Measurements from ENCODE around the gene MPV17. TPM values are rescaled to one million over a fixed set of nuclear protein-coding genes. Genes with fewer than 3 reads are reported as not detected.

Gene MPV17
- total and polyA plus RNA-seq, 2 of the 13 experiments (the other 11 are each of a cell fraction or from before 2014, with no cell fraction given) = 48.9 to 129 TPM

GRCh38 chr2:27356382-27357181 lies 33.7 kb upstream of the MPV17 start, which contains the start of gene GTF3C2 (continued):
- TF ChIP-seq HNF1A (IDR thresholded peaks at IDR 0.05; ENCODE audit: low read depth) (0 out of 2 replicates have a peak, but pooled peaks have one; percentile 5), HNF1A (CRISPR knock-in tag; IDR thresholded peaks at IDR 0.05; ENCODE audit: borderline replicate concordance) (peak; percentile 72; the same call in 1 of the 2 replicates), NCOR1 (IDR thresholded peaks at IDR 0.05; ENCODE audit: borderline replicate concordance, low read length) (peak; percentile 70; the same call in 1 of the 2 replicates), ZNF569 (CRISPR knock-in tag; IDR thresholded peaks at IDR 0.05; ENCODE audit: borderline replicate concordance) (no peak), AGO2 (optimal IDR thresholded peaks at IDR 0.05; ENCODE audit: low read depth, low read length) (peak; percentile 85), KDM3A (CRISPR knock-in tag; IDR thresholded peaks at IDR 0.05; ENCODE audit: low read depth) (peak; percentile 13; the same call in 1 of the 2 replicates), CEBPG (CRISPR knock-in tag; IDR thresholded peaks at IDR 0.05) (peak; percentile 61; the same call in 1 of the 2 replicates), ZNF674 (CRISPR knock-in tag; IDR thresholded peaks at IDR 0.05; ENCODE audit: low read depth) (0 out of 2 replicates have a peak, but pooled peaks have one; percentile 65), ZC3H4 (CRISPR knock-in tag; IDR thresholded peaks at IDR 0.05; ENCODE audit: borderline replicate concordance) (peak; percentile 81; the same call in 1 of the 2 replicates), ZNF280B (CRISPR knock-in tag; IDR thresholded peaks at IDR 0.05; ENCODE audit: borderline replicate concordance) (peak; percentile 86; the same call in 1 of the 2 replicates), IRF2 (CRISPR knock-in tag; IDR thresholded peaks at IDR 0.05) (peak; percentile 67), ZNF724P (CRISPR knock-in tag; IDR thresholded peaks at IDR 0.05; ENCODE audit: borderline replicate concordance) (peak; percentile 69; the same call in 1 of the 2 replicates), ZNF597 (CRISPR knock-in tag; IDR thresholded peaks at IDR 0.05) (no peak), REPIN1 (CRISPR knock-in tag; IDR thresholded peaks at IDR 0.05; ENCODE audit: borderline replicate concordance, low read depth) (peak; percentile 82), IRX3 (CRISPR knock-in tag; IDR thresholded peaks at IDR 0.05; ENCODE audit: borderline replicate concordance, low read depth) (0 out of 2 replicates have a peak, but pooled peaks have one; percentile 64), ZBTB44 (CRISPR knock-in tag; IDR thresholded peaks at IDR 0.05) (peak; percentile 51; the same call in 1 of the 2 replicates)

Measured in HepG2 (cell line).